H1 (cell line): ENCODE results near the gene TUBGCP4. TPM values are rescaled to one million over a fixed set of nuclear protein-coding genes. Genes with fewer than 3 reads are reported as not detected.
A peak's percentile ranks its signal among the peaks of the same experiment; 100 is the strongest.

Experiments
- CTCF ChIA-PET: fragments of 300-600 bp; sonication (Branson Sonifier 250); formaldehyde crosslinking; loops from one replicate; lab custom pipeline; 2021; ENCODE audit not compliant: partially characterized antibody; lab: Charles Lee
- POLR2A ChIA-PET: fragments of 300-600 bp; sonication (Branson Sonifier 250); formaldehyde crosslinking; loops from one replicate; lab custom pipeline; 2021; ENCODE audit warnings: inconsistent platforms; ENCODE audit not compliant: partially characterized antibody; lab: Charles Lee
- DNase-seq, 2 experiments: peaks; one replicate each; pipeline versions ENCODE4 v3.0.0 to v3.0.0-alpha.2; 2010 to 2022; ENCODE audit warnings: low spot score in 2 of 2, low read depth in 1 of 2, mixed read lengths in 1 of 2
- FAIRE-seq: peaks from 2 replicates; lab custom pipeline; 2011; peaks lifted over from hg19 to GRCh38; lab: Jason Lieb, UNC
- H2AFZ ChIP-seq: 2 replicates; pipeline ENCODE4 v1.8.1; 2012; ENCODE audit warnings: low read length, inconsistent platforms
- H2AK5ac ChIP-seq: 2 replicates; pipeline ENCODE4 v1.6.1; 2013; ENCODE audit warnings: low read depth, low read length
- H2BK120ac ChIP-seq: replicated peaks from 2 replicates; pipeline ENCODE3; 2013; ENCODE audit warnings: low read depth, low read length, inconsistent platforms
- H2BK12ac ChIP-seq: 2 replicates; pipeline ENCODE4 v1.6.1; 2013; ENCODE audit warnings: low read depth, low read length
- H2BK15ac ChIP-seq: 2 replicates; pipeline ENCODE4 v1.6.1; 2013; ENCODE audit warnings: low read length
- H2BK20ac ChIP-seq: 2 replicates; pipeline ENCODE4 v1.6.1; 2013; ENCODE audit warnings: low read length
- H2BK5ac ChIP-seq: 2 replicates; pipeline ENCODE4 v1.6.1; 2013; ENCODE audit warnings: low read depth, low read length
- H3K14ac ChIP-seq: 2 replicates; pipeline ENCODE4 v1.6.1; 2013; ENCODE audit warnings: inconsistent platforms; ENCODE audit not compliant: insufficient read length
- H3K18ac ChIP-seq: 2 replicates; pipeline ENCODE4 v1.6.1; 2013; ENCODE audit warnings: low read length; ENCODE audit errors: extremely low read depth
- H3K23ac ChIP-seq: 2 replicates; pipeline ENCODE4 v1.6.1; 2013; ENCODE audit warnings: inconsistent platforms; ENCODE audit not compliant: insufficient read length
- H3K23me2 ChIP-seq: 2 replicates; pipeline ENCODE4 v1.6.1; 2013; ENCODE audit warnings: low read depth, low read length
- H3K27ac ChIP-seq: 2 replicates; pipeline ENCODE4 v1.6.1; 2011; ENCODE audit warnings: low read depth, low read length, inconsistent platforms
- H3K27me3 ChIP-seq, 4 experiments: replicated peaks in 1 of 4; 1 replicate in 1 of 4; 2 replicates in 3 of 4; pipeline versions ENCODE4 v1.6.1 to v1.8.1; 2011 to 2013; ENCODE audit warnings: low read length in 3 of 4, mild to moderate bottlenecking in 3 of 4, inconsistent platforms in 2 of 4, mixed read lengths in 2 of 4, moderate library complexity in 1 of 4; ENCODE audit not compliant: control insufficient read depth in 3 of 4, insufficient read depth in 3 of 4; ENCODE audit errors: extremely low read depth in 1 of 4
- H3K36me3 ChIP-seq, 4 experiments: 2 replicates each; pipeline versions ENCODE4 v1.6.1 to v1.8.1; 2011 to 2013; ENCODE audit warnings: mild to moderate bottlenecking in 4 of 4, low read length in 3 of 4, moderate library complexity in 2 of 4, control low read depth in 1 of 4, inconsistent platforms in 1 of 4; ENCODE audit not compliant: insufficient read depth in 4 of 4, control insufficient read depth in 2 of 4
- H3K4ac ChIP-seq: replicated peaks from 2 replicates; pipeline ENCODE3; 2013; ENCODE audit warnings: low read length, low read depth, mixed read lengths, inconsistent platforms; ENCODE audit not compliant: insufficient read length
- H3K4me1 ChIP-seq, 4 experiments: replicated peaks in 1 of 4; 1 replicate in 1 of 4; 2 replicates in 3 of 4; pipeline versions ENCODE4 v1.6.1 to v1.8.1; 2011 to 2013; ENCODE audit warnings: low read length in 3 of 4, inconsistent platforms in 2 of 4, mixed read lengths in 1 of 4; ENCODE audit not compliant: insufficient read depth in 4 of 4, control insufficient read depth in 3 of 4
- H3K4me2 ChIP-seq, 2 experiments: 2 replicates each; pipeline versions ENCODE4 v1.6.1 to v1.8.1; 2011 to 2013; ENCODE audit warnings: low read depth in 2 of 2, low read length in 2 of 2, control low read depth in 1 of 2, inconsistent platforms in 1 of 2, mild to moderate bottlenecking in 1 of 2; ENCODE audit not compliant: insufficient read depth in 1 of 2
- H3K4me3 ChIP-seq, 4 experiments: fragments of 200-600, 300-600 bp in 1 of 4; sonication (generic), shearing (Covaris generic), sonication (Bioruptor Twin) in 1 of 4; 2 replicates each; pipeline versions ENCODE4 v1.5.1 to v1.8.1; 2011 to 2016; ENCODE audit warnings: low read length in 4 of 4, low read depth in 3 of 4, control low read depth in 2 of 4, inconsistent platforms in 2 of 4, mild to moderate bottlenecking in 2 of 4, mixed read lengths in 1 of 4, moderate library complexity in 1 of 4; ENCODE audit not compliant: insufficient read depth in 2 of 4; ENCODE audit errors: extremely low read depth in 1 of 4
- H3K56ac ChIP-seq: replicated peaks from 2 replicates; pipeline ENCODE3; 2013; ENCODE audit warnings: low read depth, mild to moderate bottlenecking, mixed read lengths, low read length, inconsistent platforms; ENCODE audit not compliant: insufficient read length
- H3K79me1 ChIP-seq: 2 replicates; pipeline ENCODE4 v1.6.1; 2013; ENCODE audit warnings: low read depth, low read length, control low read depth
- H3K79me2 ChIP-seq, 2 experiments: 2 replicates each; pipeline versions ENCODE4 v1.6.1 to v1.8.1; 2012 to 2013; ENCODE audit warnings: low read length in 2 of 2, mild to moderate bottlenecking in 2 of 2, inconsistent platforms in 1 of 2; ENCODE audit not compliant: insufficient read depth in 2 of 2, control insufficient read depth in 1 of 2
- H3K9ac ChIP-seq, 4 experiments: replicated peaks in 1 of 4; 1 replicate in 1 of 4; 2 replicates in 3 of 4; pipeline versions ENCODE4 v1.6.1 to v1.8.1; 2011 to 2013; ENCODE audit warnings: low read depth in 3 of 4, low read length in 3 of 4, control low read depth in 2 of 4, mild to moderate bottlenecking in 2 of 4, moderate library complexity in 2 of 4, inconsistent platforms in 1 of 4; ENCODE audit errors: extremely low read depth in 1 of 4
- H3K9me3 ChIP-seq, 2 experiments: 2 replicates each; pipeline versions ENCODE4 v1.6.1 to v1.8.1; 2012 to 2013; ENCODE audit warnings: mild to moderate bottlenecking in 2 of 2, moderate library complexity in 2 of 2, control low read depth in 1 of 2, inconsistent platforms in 1 of 2, low read depth in 1 of 2, low read length in 1 of 2, mixed read lengths in 1 of 2; ENCODE audit not compliant: insufficient read depth in 2 of 2
- H4K20me1 ChIP-seq, 2 experiments: replicated peaks in 1 of 2; 2 replicates each; pipeline versions ENCODE3 to v1.8.1; 2011 to 2013; ENCODE audit warnings: inconsistent platforms in 2 of 2, low read length in 2 of 2, mild to moderate bottlenecking in 1 of 2; ENCODE audit not compliant: insufficient read depth in 2 of 2, control insufficient read depth in 1 of 2
- H4K5ac ChIP-seq: 2 replicates; pipeline ENCODE4 v1.6.1; 2013; ENCODE audit warnings: low read length, low read depth, mixed read lengths, inconsistent platforms; ENCODE audit not compliant: insufficient read length
- H4K8ac ChIP-seq: 2 replicates; pipeline ENCODE4 v1.8.0; 2013; ENCODE audit warnings: mild to moderate bottlenecking, moderate library complexity, low read length, inconsistent platforms; ENCODE audit not compliant: insufficient read depth; ENCODE audit errors: extremely low read depth
- H4K91ac ChIP-seq: replicated peaks from 2 replicates; pipeline ENCODE3; 2013; ENCODE audit warnings: low read length, mixed read lengths, inconsistent platforms; ENCODE audit not compliant: insufficient read length
- ASH2L ChIP-seq: fragments of 200-600, 300-600 bp; sonication (generic); IDR thresholded peaks from one replicate; pipeline ENCODE4 v1.7.1; 2017; ENCODE audit warnings: low read length
- CBX5 ChIP-seq: fragments of 300-800, 300-1000 bp; sonication (generic); IDR thresholded peaks from 2 replicates; pipeline ENCODE4 v1.7.1; 2016; ENCODE audit warnings: antibody characterized with exemption, low read length, low read depth
- EP300 ChIP-seq, 2 experiments: IDR thresholded peaks; 1 replicate in 1 of 2; 2 replicates in 1 of 2; pipeline ENCODE4 v1.6.1; 2011 to 2012; ENCODE audit warnings: low read depth in 2 of 2, low read length in 2 of 2, mild to moderate bottlenecking in 2 of 2, borderline replicate concordance in 1 of 2, inconsistent platforms in 1 of 2, moderate library complexity in 1 of 2
- FOSL1 ChIP-seq: IDR thresholded peaks from 2 replicates; pipeline ENCODE4 v1.6.1; 2011; ENCODE audit warnings: mild to moderate bottlenecking, low read depth, low read length, moderate library complexity; ENCODE audit not compliant: insufficient read depth
- HDAC6 ChIP-seq: IDR thresholded peaks from one replicate; pipeline ENCODE4 v1.7.1; 2012; ENCODE audit warnings: low read depth, mild to moderate bottlenecking, inconsistent platforms, low read length, moderate library complexity
- KDM4A ChIP-seq: IDR thresholded peaks from one replicate; pipeline ENCODE4 v1.7.1; 2012; ENCODE audit warnings: low read depth, mild to moderate bottlenecking, moderate library complexity, low read length, inconsistent platforms; ENCODE audit not compliant: severe bottlenecking
- MAFK ChIP-seq: IDR thresholded peaks from 2 replicates; pipeline ENCODE4 v1.6.1; 2012; ENCODE audit warnings: low read depth, mild to moderate bottlenecking, improper control_type of control experiment, low read length
- NANOG ChIP-seq: IDR thresholded peaks from 2 replicates; pipeline ENCODE4 v1.6.1; 2011; ENCODE audit warnings: low read length, low read depth, mild to moderate bottlenecking, inconsistent platforms; ENCODE audit not compliant: insufficient read depth, poor library complexity, severe bottlenecking
- SIN3A ChIP-seq, 2 experiments: IDR thresholded peaks in 1 of 2; conservative IDR thresholded peaks in 1 of 2; 2 replicates each; pipeline ENCODE4 v1.6.1; 2011 to 2012; ENCODE audit warnings: low read length in 2 of 2, improper control_type of control experiment in 1 of 2, low read depth in 1 of 2, mild to moderate bottlenecking in 1 of 2
- WGBS, 2 experiments: shearing (Covaris generic) in 1 of 2; methylation state at CpG; one replicate each; pipeline versions ENCODE4 v1.1.6 to v1.1.7; 2013 to 2015; ENCODE audit warnings: low lambda C conversion rate in 2 of 2, mixed read lengths in 2 of 2, inconsistent platforms in 1 of 2, low coverage in 1 of 2, missing lambda C conversion rate in 1 of 2; ENCODE audit not compliant: insufficient replicate concordance in 2 of 2, insufficient coverage in 1 of 2, insufficient read length in 1 of 2; ENCODE audit errors: extremely low coverage in 1 of 2, missing lambda C conversion rate in 1 of 2; 5-methylcytosine and 5-hydroxymethylcytosine counted together
- polyA plus RNA-seq, 7 experiments: library from polyadenylated mRNA; depleted of rRNA in 3 of 7; stranded (reverse) in 5 of 7; unstranded in 2 of 7; fragments of >200 nt in 5 of 7; fragments of 200-250 nt in 2 of 7; gene quantifications; 1 replicate in 5 of 7; 2 replicates in 1 of 7; 4 replicates in 1 of 7; pipeline versions ENCODE4 v1.2.1 to v1.2.3, GENCODE V29; 2011 to 2013; ENCODE audit warnings: missing spikeins in 2 of 7, mixed read lengths in 2 of 7
- total RNA-seq: library from RNA; stranded (reverse); fragmentation: NEBNext Ultra II Directional; extraction: Animal tissue kit (Norgen Biotek cat#: 25700); gene quantifications from 2 replicates; pipeline ENCODE4 v1.2.1, GENCODE V29; 2021
- TF ChIP-seq, protein P1 (sequence below): IDR thresholded peaks from 2 replicates; pipeline ENCODE4 v1.6.1; 2012; ENCODE audit warnings: inconsistent platforms
- TF ChIP-seq, protein P2 (sequence below): IDR thresholded peaks from 2 replicates; pipeline ENCODE4 v1.6.1; 2011; ENCODE audit warnings: low read length, improper control_type of control experiment

The TUBGCP4 gene
- total and polyA plus RNA-seq, 2 of the 8 experiments (the other 6 are each of a cell fraction or from before 2014, with no cell fraction given): 7.3 to 23.4 TPM

- H4K91ac ChIP-seq: no peak overlapping the region
- H3K9me3 ChIP-seq: no peaks in the 10 kb centered on the region
- peaks cover 7% of the 10 kb centered on the region for H3K23me2 ChIP-seq
- H3K4me3 ChIP-seq: peak overlapping the region; percentile 73 to 90 (median 83)
- peaks cover 4 to 10% (median 5%) of the 10 kb centered on the region in 4 experiments; a peak in 6 of 7 replicates for H3K4me1 ChIP-seq
- H2AK5ac ChIP-seq: no peak overlapping the region
- H3K23ac ChIP-seq: no peak overlapping the region
- 0 out of 2 replicates have a peak overlapping the region, but pooled peaks have one; percentile 44 for H3K18ac ChIP-seq
- H2BK12ac ChIP-seq: no peak overlapping the region
- peaks cover 0 to 5% of the 10 kb centered on the region in 2 experiments for H4K20me1 ChIP-seq
- CTCF ChIA-PET: no interaction called here
- POLR2A ChIA-PET: interaction anchor here (0.6 to 1.1 kb wide), 2 partner anchors 9 to 12 kb away, joined by 3 read pairs; no protein-coding TSS in a partner anchor
- peak overlapping the region in 3 of 4 experiments; percentile 47 to 87 (median 56); a peak in 5 of 7 replicates for H3K9ac ChIP-seq
- no peak for FAIRE-seq
- peaks cover 0 to 12% of the 10 kb centered on the region in 2 experiments; a peak in 2 of 4 replicates for H3K79me2 ChIP-seq
- H4K8ac ChIP-seq: no peak overlapping the region
- WGBS, 2 experiments: 11% methylated on average over 7 of the region's 7 CpGs; no CpG with 5 or more reads in 1 of the 2 experiments
- H3K27me3 ChIP-seq: no peaks in the 10 kb centered on the region
- H3K4me2 ChIP-seq: peak overlapping the region; percentile 80 to 93
- H2BK15ac ChIP-seq: no peak overlapping the region
- H2AFZ ChIP-seq: peak overlapping the region; percentile 98
- H3K4ac ChIP-seq: no peak overlapping the region
- H4K5ac ChIP-seq: peak overlapping the region; percentile 10
- H3K27ac ChIP-seq: 0 out of 2 replicates have a peak overlapping the region, but pooled peaks have one; percentile 89
- no peak overlapping the region for H3K14ac ChIP-seq
- peaks cover 0 to 5% (median 4%) of the 10 kb centered on the region in 4 experiments; a peak in 3 of 8 replicates for H3K36me3 ChIP-seq
- H2BK20ac ChIP-seq: no peak overlapping the region
- peaks cover 3% of the 10 kb centered on the region; the same call in 1 of the 2 replicates for H3K79me1 ChIP-seq
- no peak overlapping the region for H2BK5ac ChIP-seq
- DNase-seq: no peak
- no peak overlapping the region for H3K56ac ChIP-seq
- H2BK120ac ChIP-seq: no peak overlapping the region
- TF ChIP-seq ASH2L (no peak), MAFK (no peak), NANOG (no peak), EP300 (IDR thresholded peaks at IDR 0.05; ENCODE audit: borderline replicate concordance in 1 of 2, low read depth in 2 of 2, low read length in 2 of 2) (no peak), KDM4A (peak; percentile 53), FOSL1 (no peak), HDAC6 (no peak), CBX5 (no peak), SIN3A (conservative IDR thresholded peaks at IDR 0.05 in 1 of 2, IDR thresholded peaks at IDR 0.05 in 1 of 2; ENCODE audit: low read depth in 1 of 2, low read length in 2 of 2) (peak in 1 of 2 experiments; percentile 6; a peak in 1 of 4 replicates)
- TF ChIP-seq, protein P1, sequence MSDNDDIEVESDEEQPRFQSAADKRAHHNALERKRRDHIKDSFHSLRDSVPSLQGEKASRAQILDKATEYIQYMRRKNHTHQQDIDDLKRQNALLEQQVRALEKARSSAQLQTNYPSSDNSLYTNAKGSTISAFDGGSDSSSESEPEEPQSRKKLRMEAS: no peak
- TF ChIP-seq, protein P2, sequence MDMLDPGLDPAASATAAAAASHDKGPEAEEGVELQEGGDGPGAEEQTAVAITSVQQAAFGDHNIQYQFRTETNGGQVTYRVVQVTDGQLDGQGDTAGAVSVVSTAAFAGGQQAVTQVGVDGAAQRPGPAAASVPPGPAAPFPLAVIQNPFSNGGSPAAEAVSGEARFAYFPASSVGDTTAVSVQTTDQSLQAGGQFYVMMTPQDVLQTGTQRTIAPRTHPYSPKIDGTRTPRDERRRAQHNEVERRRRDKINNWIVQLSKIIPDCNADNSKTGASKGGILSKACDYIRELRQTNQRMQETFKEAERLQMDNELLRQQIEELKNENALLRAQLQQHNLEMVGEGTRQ: no peak
Observed at GRCh38 chr15:43330780-43331087, 40.2 kb upstream of the TUBGCP4 start.
